HUDEP-2 (cell line): ENCODE measurements around the gene CCDC85A.

Source experiments
- DNase-seq, 76 experiments: peaks; one replicate each; lab custom pipeline; 2025; ENCODE audit not compliant: unreplicated experiment in 76 of 76; lab: John Stamatoyannopoulos, UW

The CCDC85A gene

DNA sequence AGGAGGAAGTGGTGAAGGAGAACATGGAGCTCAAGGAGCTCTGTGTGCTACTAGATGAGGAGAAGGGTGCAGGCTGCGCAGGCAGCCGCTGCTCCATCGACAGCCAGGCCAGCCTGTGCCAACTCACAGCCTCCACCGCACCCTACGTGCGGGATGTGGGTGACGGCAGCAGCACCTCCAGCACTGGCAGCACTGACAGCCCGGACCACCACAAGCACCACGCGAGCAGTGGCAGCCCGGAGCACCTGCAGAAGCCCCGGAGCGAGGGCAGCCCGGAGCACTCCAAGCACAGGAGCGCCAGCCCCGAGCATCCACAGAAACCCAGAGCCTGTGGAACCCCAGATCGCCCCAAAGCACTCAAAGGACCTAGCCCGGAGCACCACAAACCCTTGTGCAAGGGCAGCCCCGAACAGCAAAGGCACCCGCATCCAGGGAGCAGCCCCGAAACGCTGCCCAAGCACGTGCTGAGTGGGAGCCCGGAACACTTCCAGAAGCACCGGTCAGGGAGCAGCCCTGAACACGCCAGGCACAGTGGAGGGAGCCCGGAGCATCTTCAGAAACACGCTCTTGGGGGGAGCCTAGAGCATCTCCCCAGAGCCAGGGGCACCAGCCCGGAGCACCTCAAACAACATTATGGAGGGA is 9.0 kb downstream of the CCDC85A start:
- no peak for DNase-seq

DNA sequence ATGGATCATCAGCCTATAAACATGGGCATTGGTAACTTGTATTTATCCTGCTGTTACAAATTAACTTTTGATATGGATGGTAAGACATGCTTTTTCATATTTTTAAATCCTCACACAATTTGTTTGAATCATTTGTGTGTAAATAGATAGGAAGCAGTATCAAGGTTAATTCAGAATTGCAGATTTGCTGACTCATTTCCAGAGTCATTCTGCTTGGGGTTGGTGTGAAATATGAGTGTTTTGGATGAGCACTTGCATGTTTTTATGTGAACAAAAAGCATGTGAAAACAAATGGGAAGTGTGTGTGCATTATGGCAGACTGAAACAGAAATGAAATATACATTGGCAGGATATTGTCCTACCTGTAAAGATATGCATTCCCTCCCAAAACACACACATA is 11.8 kb downstream of the CCDC85A start:
- DNase-seq, result no peak

DNA sequence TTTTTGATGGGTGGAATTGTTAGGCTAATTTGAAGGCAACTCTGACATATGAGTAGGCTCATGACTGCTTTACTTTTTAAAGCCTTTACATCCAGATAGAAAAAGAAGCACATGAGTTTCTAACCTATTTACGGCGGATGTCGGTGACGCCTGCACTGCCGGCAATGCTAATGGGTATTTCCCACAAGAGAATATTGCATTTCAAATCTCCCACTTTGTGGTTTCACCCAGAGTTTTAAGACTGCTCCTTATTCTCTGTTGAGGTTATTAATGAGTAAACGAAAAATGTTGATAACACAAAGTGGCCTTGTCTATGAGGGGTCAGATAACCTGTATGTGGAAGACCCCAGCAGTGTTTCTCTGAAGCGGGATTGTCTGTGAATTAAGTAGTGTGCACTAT is 14.0 kb downstream of the CCDC85A start:
- no peak for DNase-seq

DNA sequence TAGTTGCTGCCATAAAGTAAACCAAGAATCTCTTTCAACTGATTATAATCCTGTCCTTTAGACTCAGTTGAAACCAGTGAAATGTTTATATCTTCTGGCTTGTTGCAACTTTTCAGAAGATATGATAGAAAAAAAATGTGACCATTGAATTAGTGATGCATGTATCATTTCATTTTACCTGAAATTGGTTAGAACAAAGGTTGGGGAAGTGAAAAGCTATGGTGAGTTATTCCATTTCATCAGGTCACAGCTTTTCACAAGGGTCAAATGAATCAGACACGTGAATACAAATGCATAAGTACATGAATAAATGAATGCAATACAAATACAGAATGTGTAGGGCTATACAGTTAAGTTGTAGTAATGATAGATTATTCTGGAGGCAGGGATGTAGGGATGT is 15.1 kb downstream of the CCDC85A start:
- DNase-seq, result no peak

DNA sequence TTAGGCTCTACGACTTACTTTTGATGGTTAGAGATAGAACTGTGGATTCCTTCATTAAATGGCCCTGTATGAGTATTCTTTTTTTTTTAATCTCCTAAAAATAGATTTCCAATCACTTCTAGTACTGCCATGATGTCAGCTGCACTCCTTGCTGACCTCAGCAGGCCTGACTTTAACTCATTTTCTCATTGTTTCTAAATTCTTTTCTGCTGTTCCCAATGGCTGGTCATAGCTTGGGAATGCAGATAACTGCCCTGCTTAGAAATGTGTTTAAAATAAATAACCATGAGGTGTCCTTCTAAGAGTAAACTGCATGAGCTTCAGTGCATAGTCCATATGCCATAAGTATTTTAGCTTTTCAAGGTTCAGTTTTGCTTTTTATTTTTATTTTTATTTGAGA is 15.7 kb downstream of the CCDC85A start:
- no peak for DNase-seq

DNA sequence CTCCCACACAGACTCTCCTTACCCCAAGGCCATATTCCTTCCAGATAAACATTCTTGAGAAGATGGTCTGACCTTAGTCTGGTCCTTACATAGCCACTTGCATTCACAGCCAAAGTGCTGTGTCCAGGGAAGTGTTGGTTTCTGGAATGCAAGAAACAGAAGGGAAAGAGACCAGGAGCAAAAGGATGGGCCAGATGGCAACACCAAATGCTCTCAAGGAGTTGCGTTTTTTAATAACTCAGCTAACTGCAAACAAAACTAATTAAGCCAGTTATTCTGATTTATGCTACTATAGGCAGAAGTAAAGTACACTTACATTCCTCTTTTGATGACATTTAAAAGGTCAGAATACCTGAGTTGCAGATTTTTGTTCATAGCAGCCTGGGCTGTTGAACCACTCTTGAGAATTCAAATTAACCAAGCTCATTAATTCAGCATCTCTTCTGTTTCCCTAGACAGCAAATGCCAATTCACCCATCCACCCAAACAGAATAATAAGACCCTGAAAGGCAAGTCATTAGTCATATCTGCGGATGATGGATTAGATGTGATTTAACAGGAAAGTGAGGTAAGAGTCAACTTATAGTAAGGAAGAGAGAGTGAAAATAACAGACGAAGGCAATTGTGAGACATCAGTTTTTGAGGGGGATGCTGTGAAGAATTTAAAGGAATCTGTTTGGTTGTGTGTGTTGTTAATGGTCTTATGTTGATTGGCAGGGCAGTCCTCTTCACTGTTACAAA is 18.8 kb downstream of the CCDC85A start:
- DNase-seq, result no peak

DNA sequence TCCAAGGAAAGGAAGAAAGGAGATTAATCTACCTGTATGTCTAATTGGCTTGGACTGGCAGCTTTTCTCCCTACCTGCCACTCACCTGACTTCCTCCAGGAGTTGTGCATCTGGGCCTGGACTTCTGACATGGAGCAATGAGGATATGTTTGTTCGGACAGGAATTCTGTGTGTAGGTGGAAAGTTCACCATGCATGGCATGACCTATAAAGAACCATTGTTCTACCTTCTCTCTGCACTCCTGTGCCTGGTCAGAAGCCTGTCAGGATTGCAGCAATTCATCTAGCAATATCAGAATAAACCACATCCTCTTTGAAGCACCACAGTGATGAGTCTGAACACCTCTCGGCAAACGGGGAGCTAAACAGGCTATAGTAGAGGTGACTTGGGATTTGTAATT is 20.8 kb downstream of the CCDC85A start:
- no peak for DNase-seq

GRCh38 chr2:56206250-56206649 is 22.5 kb downstream of the CCDC85A start:
- no peak for DNase-seq

DNA sequence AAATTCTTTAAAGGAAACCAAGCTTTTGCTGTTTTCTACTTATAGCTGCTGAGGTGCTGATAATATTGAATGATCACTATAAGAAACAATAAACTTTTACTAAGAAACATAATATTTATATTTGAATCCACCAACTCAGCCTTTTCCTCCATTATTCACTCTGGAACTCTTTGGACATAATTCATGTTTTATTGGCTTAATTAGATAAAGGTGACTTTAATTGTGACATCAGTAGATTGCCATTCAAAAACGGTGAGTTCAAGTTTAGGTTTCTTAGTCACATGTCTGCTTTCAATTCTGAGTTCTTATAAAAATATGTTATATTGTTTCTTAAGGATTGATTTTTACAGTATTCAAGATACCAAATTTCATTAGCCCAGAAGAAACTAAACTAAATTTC is 24.0 kb downstream of the CCDC85A start:
- DNase-seq, result no peak

GRCh38 chr2:56208380-56208779 is 24.6 kb downstream of the CCDC85A start:
- no peak for DNase-seq

DNA sequence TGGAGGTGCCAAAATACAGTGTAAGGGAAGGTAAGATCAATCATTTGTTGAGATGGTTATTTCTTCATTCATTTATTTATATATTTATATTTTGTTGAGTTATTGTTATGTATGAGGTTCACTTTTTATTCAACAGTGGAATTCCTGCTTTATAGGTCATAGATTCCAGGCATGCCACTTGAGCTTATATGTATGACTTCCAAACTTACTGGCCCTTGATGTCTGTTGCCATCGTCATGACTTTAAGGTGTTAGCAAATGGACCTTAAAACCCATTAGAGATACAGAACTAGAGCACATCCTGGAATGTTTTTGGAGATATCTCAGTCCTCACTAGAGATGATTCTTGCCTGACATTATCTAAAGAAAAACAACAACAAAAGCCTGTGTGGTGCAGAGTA is 25.9 kb downstream of the CCDC85A start:
- no peak for DNase-seq

DNA sequence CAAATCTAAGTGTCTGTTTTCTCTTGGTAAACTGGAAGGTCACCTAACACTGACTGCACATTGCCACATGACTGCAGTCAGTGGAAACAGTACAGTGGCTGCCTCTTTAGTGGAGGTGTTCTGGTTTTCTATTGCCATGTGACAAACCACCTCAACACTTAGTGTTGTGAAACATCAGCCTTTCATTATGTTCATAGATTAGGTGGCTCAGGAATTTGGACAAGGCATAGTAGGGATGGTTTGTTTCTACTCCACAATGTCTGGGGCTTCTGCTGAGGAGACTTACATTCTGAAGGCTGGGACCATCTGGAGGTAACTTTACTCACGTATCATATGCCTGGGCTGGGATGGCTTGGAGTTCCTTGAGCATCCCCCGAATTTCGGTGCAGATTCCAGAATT is 26.5 kb downstream of the CCDC85A start:
- DNase-seq, result no peak

DNA sequence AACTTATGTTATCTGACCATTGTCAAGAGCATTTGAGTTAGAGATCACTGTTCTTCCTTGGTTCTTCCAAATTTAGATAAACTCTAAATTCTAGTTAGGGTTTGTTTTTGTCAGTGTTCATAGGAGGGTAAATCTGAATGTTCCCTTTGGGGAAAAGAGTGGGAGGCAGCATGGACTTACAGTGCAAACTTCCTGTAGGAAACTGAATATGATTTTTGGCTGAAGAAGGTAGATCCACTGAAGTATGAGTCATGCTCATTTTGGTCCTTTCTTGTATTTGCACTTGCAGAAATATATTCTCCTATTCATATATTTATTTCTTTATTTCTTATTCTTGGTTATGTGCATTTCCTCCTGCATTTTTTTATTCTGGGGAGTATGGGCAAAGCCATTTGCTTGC is 27.3 kb downstream of the CCDC85A start:
- DNase-seq, result no peak

DNA sequence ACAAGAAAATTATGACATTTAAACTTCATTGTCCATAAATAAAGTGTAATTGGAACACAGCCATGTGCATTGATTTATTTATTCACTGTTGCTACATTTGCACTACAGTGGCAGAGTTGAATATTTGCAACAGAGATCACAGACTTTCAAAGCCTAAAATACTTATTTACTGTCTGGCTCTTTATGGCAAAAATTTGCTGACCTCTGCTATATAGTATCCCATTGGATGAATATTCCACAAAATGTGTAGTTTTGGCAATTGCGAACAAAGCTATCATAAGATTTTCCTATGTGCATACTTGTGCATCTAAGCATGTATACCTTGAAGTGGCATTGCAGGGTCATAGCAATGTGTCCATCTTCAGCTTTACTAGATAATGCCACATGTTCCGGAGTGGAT is 32.1 kb downstream of the CCDC85A start:
- DNase-seq, result no peak

DNA sequence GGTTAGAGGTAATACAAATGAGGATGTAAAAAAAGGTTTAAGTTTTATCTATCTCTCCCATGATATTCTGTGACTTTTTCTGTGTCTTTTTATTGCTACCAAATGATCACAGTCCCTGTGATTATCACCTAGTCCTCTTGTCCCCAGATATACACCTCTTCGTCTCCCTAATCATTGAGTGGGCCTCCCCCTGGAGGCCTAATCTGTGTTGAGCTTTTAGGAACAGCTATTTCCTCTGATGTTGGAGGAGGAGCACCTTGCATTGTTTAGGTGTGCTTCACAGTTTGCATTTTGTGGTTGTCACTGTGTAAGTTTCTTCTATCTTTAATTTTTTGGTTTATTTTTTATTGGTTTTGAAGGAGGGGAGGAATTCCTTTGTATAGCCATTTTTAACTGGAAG is 33.3 kb downstream of the CCDC85A start:
- no peak for DNase-seq

- DNase-seq, result no peak
Measured at GRCh38 chr2:56222481-56222880, 38.7 kb downstream of the CCDC85A start.

DNA sequence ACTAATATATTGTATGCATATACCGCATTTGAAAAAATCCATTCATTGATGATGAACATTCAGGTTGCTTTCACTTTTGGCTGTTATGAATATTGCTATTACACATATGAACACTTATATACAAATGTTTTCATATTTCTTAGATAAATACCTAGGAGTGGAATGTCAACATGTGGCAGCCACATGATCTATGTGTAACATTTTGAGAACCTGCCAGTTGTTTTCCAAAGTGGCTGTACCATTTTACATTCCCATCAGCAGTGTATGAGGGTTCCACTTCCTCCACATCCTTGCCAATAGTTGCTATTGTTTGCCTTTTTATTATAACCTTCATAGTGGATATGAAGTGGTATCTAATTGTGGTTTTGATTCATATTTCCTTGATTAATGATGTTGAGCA is 40.5 kb downstream of the CCDC85A start:
- no peak for DNase-seq

DNA sequence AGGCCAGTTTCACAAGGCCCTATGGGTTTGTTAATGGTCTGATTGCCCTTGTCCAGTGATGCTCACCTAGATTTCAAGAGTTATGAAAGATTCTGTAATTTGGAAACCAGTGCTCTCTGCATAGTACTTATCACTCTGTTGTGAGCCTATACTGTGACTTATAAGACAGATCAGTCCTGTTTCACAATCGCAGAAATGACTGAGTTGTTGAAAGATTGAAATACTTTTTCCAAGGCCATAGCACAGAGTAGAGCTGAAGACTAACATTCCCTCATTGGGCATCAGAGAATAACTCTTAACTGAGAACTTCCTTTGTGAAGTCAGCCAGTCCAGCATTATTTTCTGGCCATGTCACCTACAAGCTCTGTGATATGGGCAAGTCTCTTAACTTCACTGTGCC is 44.0 kb downstream of the CCDC85A start:
- DNase-seq, result no peak

DNA sequence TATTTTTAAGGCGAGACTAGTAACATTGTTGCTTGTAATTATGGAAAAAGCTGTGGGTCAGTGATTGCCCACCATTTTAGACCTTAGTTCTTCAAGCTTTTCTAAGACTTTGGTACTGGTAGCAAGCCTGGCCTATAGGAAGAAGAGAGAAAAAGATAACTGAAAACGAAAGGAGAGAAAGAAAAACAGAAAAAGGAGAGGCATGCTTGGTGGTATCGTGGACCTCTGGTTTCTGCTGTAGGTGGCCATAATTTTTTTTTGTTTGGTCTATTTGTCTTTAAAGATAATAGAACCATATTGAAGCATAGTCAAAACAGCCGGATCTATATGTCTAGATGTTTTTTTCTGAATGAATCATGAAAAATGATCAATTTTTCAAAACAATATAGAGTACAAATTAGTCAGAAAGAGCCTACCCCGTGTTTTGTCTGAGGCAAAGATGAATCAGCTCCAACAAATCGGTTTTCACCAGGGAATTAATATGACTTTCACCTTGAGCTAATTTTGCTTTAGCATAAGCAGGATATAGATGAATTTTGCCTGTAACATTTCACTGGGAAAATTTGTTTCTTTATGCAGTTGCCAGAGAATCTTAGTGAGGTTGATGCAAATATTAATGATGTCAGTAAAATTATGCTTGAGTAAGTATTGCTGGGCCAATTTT is 45.7 kb downstream of the CCDC85A start:
- no peak for DNase-seq

GRCh38 chr2:56230156-56230555 is 46.4 kb downstream of the CCDC85A start:
- no peak for DNase-seq

DNA sequence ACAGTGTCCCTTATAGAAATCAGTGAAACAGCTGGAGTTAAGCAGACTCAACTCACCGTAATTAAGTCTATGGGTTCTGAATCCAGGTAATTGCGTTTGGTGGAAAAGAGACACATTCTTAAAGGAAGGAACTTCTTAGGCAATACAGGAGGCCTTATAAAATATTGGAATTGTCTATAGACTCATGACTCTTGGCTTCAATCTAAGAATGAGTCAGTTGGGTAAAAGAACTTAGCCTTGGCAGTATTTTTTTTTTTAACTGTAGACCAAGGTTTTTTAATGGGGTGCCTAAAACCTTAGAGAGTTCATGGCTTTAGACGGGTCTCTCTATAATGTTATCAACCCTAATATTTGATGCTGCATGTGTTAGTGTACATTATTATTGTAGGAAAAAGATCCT is 47.6 kb downstream of the CCDC85A start:
- DNase-seq, result no peak

DNA sequence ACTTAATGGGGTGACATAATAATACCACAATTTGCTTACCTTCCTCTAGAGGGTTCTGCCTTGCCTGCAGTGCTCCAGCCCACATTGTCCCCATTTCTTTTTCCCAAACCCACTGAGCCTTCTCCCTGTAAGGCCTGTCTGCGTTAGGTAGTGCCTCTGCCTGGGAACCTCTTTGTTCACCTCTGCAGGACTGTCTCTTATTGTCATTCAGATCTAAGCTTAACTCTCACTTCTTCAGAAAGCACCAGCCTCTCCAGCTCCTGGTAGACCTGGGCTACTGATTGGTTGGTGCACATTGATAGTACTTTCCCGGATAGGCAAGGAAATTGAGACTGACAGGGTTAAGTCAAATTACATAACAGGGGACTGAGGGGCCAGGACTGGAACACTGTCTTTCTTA is 49.1 kb downstream of the CCDC85A start:
- DNase-seq, result no peak
